Body of pancreas (tissue), 4 donors: ENCODE measurements around the gene PLXNA3. TPM values are rescaled to one million over a fixed set of nuclear protein-coding genes. Genes with fewer than 3 reads are reported as not detected.

ENCODE experiments used
- ATAC-seq: fragments of 150-250 bp; one replicate; pipeline ENCODE4 v1.9.1; 2016
- DNase-seq, 4 donors: peaks; one replicate each; pipeline ENCODE4 v3.0.0-alpha.2; 2019
- H3K27ac ChIP-seq, 4 donors: fragments of 200-600 bp; sonication (generic); 1 replicate in 3 of 4; 2 replicates in 1 of 4; pipeline versions ENCODE4 v1.5.1 to v1.6.1; 2016 to 2019; ENCODE audit warnings: mild to moderate bottlenecking in 1 of 4, mixed read lengths in 1 of 4, moderate library complexity in 1 of 4
- H3K27me3 ChIP-seq, 2 donors: fragments of 200-600 bp; sonication (generic); one replicate each; pipeline ENCODE4 v1.6.0; 2016; ENCODE audit warnings: mild to moderate bottlenecking in 1 of 2
- H3K36me3 ChIP-seq, 2 donors: fragments of 200-600 bp; sonication (generic); replicated peaks in 1 of 2; 2 replicates each; pipeline ENCODE4 v1.5.1; 2016; ENCODE audit warnings: low read depth in 2 of 2; ENCODE audit not compliant: insufficient read depth in 1 of 2
- H3K4me1 ChIP-seq: fragments of 200-600 bp; sonication (generic); one replicate; pipeline ENCODE4 v1.6.0; 2016
- H3K4me3 ChIP-seq, 2 donors: fragments of 200-600 bp; sonication (generic); 1 replicate in 1 of 2; 2 replicates in 1 of 2; pipeline ENCODE4 v1.5.1; 2016 to 2019
- H3K9me3 ChIP-seq, 3 donors: fragments of 200-600 bp; sonication (generic); 1 replicate in 2 of 3; 2 replicates in 1 of 3; pipeline ENCODE4 v1.5.1; 2016
- CTCF ChIP-seq, 7 experiments: fragments of 450-650 bp in 4 of 7; fragments of 200-600 bp in 3 of 7; sonication (generic) in 3 of 7; IDR thresholded peaks; one replicate each; pipeline ENCODE4 v1.5.1; 2016 to 2019; ENCODE audit warnings: antibody characterized with exemption in 7 of 7
- POLR2A ChIP-seq, 3 donors: fragments of 450-650 bp; IDR thresholded peaks; one replicate each; pipeline ENCODE4 v1.6.1; 2016; ENCODE audit warnings: antibody characterized with exemption in 3 of 3, mild to moderate bottlenecking in 2 of 3
- WGBS, 2 donors: methylation state at CpG; one replicate each; pipeline ENCODE4 v1.1.5; 2017; 5-methylcytosine and 5-hydroxymethylcytosine counted together
- intact Hi-C: fragments of 100-400 bp; cut with DNase I; formaldehyde crosslinking; loops from one replicate; pipeline ENCODE4 v1.15.1; 2023
- total RNA-seq, 2 donors: library from RNA; depleted of rRNA; stranded (reverse); fragments of >200 nt; gene quantifications; one replicate each; pipeline ENCODE4 v1.1.0, GENCODE V29; 2016

PLXNA3 gene
- total RNA-seq, 2 donors from 2014 or later, result 7.3 to 19.1 TPM

- Histone ChIP-seq H3K9me3 (no peaks in the 10 kb centered on the region), H3K27ac (no peak overlapping the region), H3K36me3 (peaks cover 0 to 6% of the 10 kb centered on the region in 2 donors), H3K27me3 (no peaks in the 10 kb centered on the region), H3K4me1 (no peaks in the 10 kb centered on the region), H3K4me3 (no peak overlapping the region)
- no peak for DNase-seq
- intact Hi-C loops, result no loop called here
- TF ChIP-seq POLR2A (IDR thresholded peaks at IDR 0.05) (no peak), CTCF (IDR thresholded peaks at IDR 0.05) (no peak)
- no peak for ATAC-seq
- WGBS, 2 donors, result 94% methylated on average over 6 to 9 of the region's 9 CpGs
Measured at GRCh38 chrX:154452823-154453222, 5.3 kb upstream of the PLXNA3 start.

- WGBS, 2 donors, result 2 to 11% methylated on average over 22 to 55 of the region's 65 CpGs
- peak; percentile 49 to 68 (median 52) for DNase-seq
- H3K36me3 ChIP-seq, result no peaks in the 10 kb centered on the region
Measured at GRCh38 chrX:154457491-154458115, 478 bp upstream of the PLXNA3 start.

GRCh38 chrX:154458954-154459778 lies 1.1 kb downstream of the PLXNA3 start:
- peak; percentile 52 for ATAC-seq
- H3K9me3 ChIP-seq, result no peaks in the 10 kb centered on the region
- peak overlapping the region in 3 of 4 donors; percentile 46 to 61 (median 49) for H3K27ac ChIP-seq
- no peaks in the 10 kb centered on the region for H3K4me1 ChIP-seq
- WGBS, 2 donors, result 24 to 58% methylated on average over 7 to 11 of the region's 15 CpGs
- H3K4me3 ChIP-seq, result peak overlapping the region in 1 of 2 donors; percentile 15
- no peaks in the 10 kb centered on the region for H3K36me3 ChIP-seq
- intact Hi-C loops, result no loop called here
- no peaks in the 10 kb centered on the region for H3K27me3 ChIP-seq
- TF ChIP-seq POLR2A (IDR thresholded peaks at IDR 0.05) (no peak), CTCF (IDR thresholded peaks at IDR 0.05) (no peak)
- peak in 2 of 4 donors; percentile 48 to 54 for DNase-seq

More at GRCh38 chrX:154457491-154458115, 478 bp upstream of the PLXNA3 start:
- H3K27me3 ChIP-seq, result no peaks in the 10 kb centered on the region
- H3K27ac ChIP-seq, result peak overlapping the region; percentile 17 to 61 (median 48)
- H3K4me3 ChIP-seq, result no peak overlapping the region
- no peaks in the 10 kb centered on the region for H3K4me1 ChIP-seq
- intact Hi-C loops, result no loop called here
- no peaks in the 10 kb centered on the region for H3K9me3 ChIP-seq
- peak; percentile 77 for ATAC-seq
- TF ChIP-seq POLR2A (IDR thresholded peaks at IDR 0.05) (no peak), CTCF (IDR thresholded peaks at IDR 0.05) (no peak)

GRCh38 chrX:154459832-154460231 lies 1.8 kb downstream of the PLXNA3 start:
- H3K36me3 ChIP-seq, result no peaks in the 10 kb centered on the region
- intact Hi-C loops, result no loop called here
- no peak for TF ChIP-seq POLR2A (IDR thresholded peaks at IDR 0.05)
- TF ChIP-seq CTCF (IDR thresholded peaks at IDR 0.05), result no peak
- H3K27me3 ChIP-seq, result no peaks in the 10 kb centered on the region
- H3K4me3 ChIP-seq, result no peak overlapping the region
- 69 to 94% methylated on average over 3 to 12 of the region's 14 CpGs for WGBS, 2 donors
- no peak overlapping the region for H3K27ac ChIP-seq
- no peaks in the 10 kb centered on the region for H3K9me3 ChIP-seq
- no peaks in the 10 kb centered on the region for H3K4me1 ChIP-seq
- DNase-seq (no peak), ATAC-seq (no peak)
